Measurements from ENCODE around the gene PTK7.
"Not testable (repeated sequence)": the region's sequence is repeated elsewhere in the genome, so short reads cannot be mapped to it uniquely, and the experiment has no call there.

PTK7 gene

GRCh38 chr6:43117466-43117865 is 41.4 kb downstream of the PTK7 start:
- not testable (repeated sequence) for DNase-seq (ENCODE audit: low read depth, low spot score)

- no peak for DNase-seq (ENCODE audit: low read depth, low spot score)
Observed at GRCh38 chr6:43119482-43119881, 43.4 kb downstream of the PTK7 start.

GRCh38 chr6:43120101-43120763 is 44.1 kb downstream of the PTK7 start:
- no peak for DNase-seq (ENCODE audit: low read depth, low spot score)

GRCh38 chr6:43120944-43121913 is 45.1 kb downstream of the PTK7 start:
- peak; percentile 83 for DNase-seq (ENCODE audit: low read depth, low spot score)

- no peak for DNase-seq (ENCODE audit: low read depth, low spot score)
Observed at GRCh38 chr6:43122146-43122545, 46.0 kb downstream of the PTK7 start.

GRCh38 chr6:43123461-43124314 is 47.6 kb downstream of the PTK7 start:
- DNase-seq (ENCODE audit: low read depth, low spot score), result no peak

GRCh38 chr6:43124481-43124880 is 48.4 kb downstream of the PTK7 start:
- DNase-seq (ENCODE audit: low read depth, low spot score), result no peak

GRCh38 chr6:43125119-43125518 is 49.0 kb downstream of the PTK7 start:
- peak; percentile 60 for DNase-seq (ENCODE audit: low read depth, low spot score)

GRCh38 chr6:43125555-43125954 is 49.4 kb downstream of the PTK7 start:
- DNase-seq (ENCODE audit: low read depth, low spot score), result no peak

GRCh38 chr6:43127180-43127579 is 51.1 kb downstream of the PTK7 start:
- DNase-seq (ENCODE audit: low read depth, low spot score), result no peak

- DNase-seq (ENCODE audit: low read depth, low spot score), result no peak
Observed at GRCh38 chr6:43127877-43128276, 51.8 kb downstream of the PTK7 start.

GRCh38 chr6:43128926-43129325 is 52.8 kb downstream of the PTK7 start:
- DNase-seq (ENCODE audit: low read depth, low spot score), result no peak

GRCh38 chr6:43129434-43130194 is 53.5 kb downstream of the PTK7 start:
- DNase-seq (ENCODE audit: low read depth, low spot score), result no peak

GRCh38 chr6:43130429-43130828 is 54.3 kb downstream of the PTK7 start:
- DNase-seq (ENCODE audit: low read depth, low spot score), result no peak

- not testable (repeated sequence) for DNase-seq (ENCODE audit: low read depth, low spot score)
Observed at GRCh38 chr6:43131379-43131778, 55.3 kb downstream of the PTK7 start.

GRCh38 chr6:43138267-43138666 is 62.2 kb downstream of the PTK7 start:
- DNase-seq (ENCODE audit: low read depth, low spot score), result no peak

- not testable (repeated sequence) for DNase-seq (ENCODE audit: low read depth, low spot score)
Observed at GRCh38 chr6:43139973-43140372, 63.9 kb downstream of the PTK7 start.

- DNase-seq (ENCODE audit: low read depth, low spot score), result no peak
Observed at GRCh38 chr6:43141644-43142043, 65.5 kb downstream of the PTK7 start.

GRCh38 chr6:43142101-43142500 is 66.0 kb downstream of the PTK7 start:
- DNase-seq (ENCODE audit: low read depth, low spot score), result no peak

GRCh38 chr6:43143235-43144128 is 67.4 kb downstream of the PTK7 start:
- DNase-seq (ENCODE audit: low read depth, low spot score), result peak; percentile 77
